Memory B cell (primary cell): ENCODE data around the gene DIP2C.
"Not testable (repeated sequence)": the region's sequence is repeated elsewhere in the genome, so short reads cannot be mapped to it uniquely, and the experiment has no call there.

Source experiments
- ATAC-seq: fragments of 150-1000 bp; cut with Tn5 transposase; 2 replicates; pipeline ENCODE4 v1.10.0; 2021; ENCODE audit warnings: low read depth, mild to moderate bottlenecking, moderate library complexity
- DNase-seq, 2 donors: peaks; one replicate each; pipeline ENCODE4 v3.0.0; 2022; ENCODE audit warnings: low spot score in 2 of 2
- H3K27ac Mint-ChIP-seq: one replicate; pipeline ENCODE4 v1.8.0; 2022; ENCODE audit warnings: mild to moderate bottlenecking, moderate library complexity, mixed read lengths
- H3K27me3 Mint-ChIP-seq: one replicate; pipeline ENCODE4 v1.8.0; 2022; ENCODE audit warnings: mixed read lengths
- H3K36me3 Mint-ChIP-seq: one replicate; pipeline ENCODE4 v1.8.0; 2022; ENCODE audit warnings: mild to moderate bottlenecking, mixed read lengths
- H3K4me1 Mint-ChIP-seq: one replicate; pipeline ENCODE4 v1.8.0; 2022; ENCODE audit warnings: mixed read lengths
- H3K4me3 Mint-ChIP-seq: one replicate; pipeline ENCODE4 v1.8.0; 2022; ENCODE audit warnings: mild to moderate bottlenecking, moderate library complexity, mixed read lengths
- H3K9me3 Mint-ChIP-seq: one replicate; pipeline ENCODE4 v1.8.0; 2022; ENCODE audit warnings: mixed read lengths

The DIP2C gene

DNA sequence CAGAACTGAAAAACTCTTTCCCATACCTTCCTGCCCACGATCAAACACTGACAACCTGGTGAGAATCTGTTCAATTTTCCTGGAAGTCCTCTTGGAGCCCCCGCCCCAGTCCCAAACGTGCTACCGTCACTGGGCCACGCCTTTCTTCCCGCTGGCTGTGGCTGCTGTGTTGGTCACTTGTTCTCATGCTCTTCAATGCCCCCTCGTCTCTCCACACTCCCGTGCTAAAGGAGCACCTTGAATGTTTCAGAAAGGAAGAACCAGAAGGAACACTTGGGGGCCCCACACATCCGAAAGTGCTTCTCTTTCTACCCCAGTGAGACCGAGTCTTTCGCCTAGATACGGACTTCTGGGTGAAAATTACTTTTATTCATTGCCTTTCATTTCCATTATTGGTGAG, 215.1 kb downstream of the DIP2C start:
- Mint-ChIP-seq H3K27ac (no peak overlapping the region), H3K4me1 (peaks cover 4% of the 10 kb centered on the region), H3K36me3 (peaks cover 15% of the 10 kb centered on the region)

DNA sequence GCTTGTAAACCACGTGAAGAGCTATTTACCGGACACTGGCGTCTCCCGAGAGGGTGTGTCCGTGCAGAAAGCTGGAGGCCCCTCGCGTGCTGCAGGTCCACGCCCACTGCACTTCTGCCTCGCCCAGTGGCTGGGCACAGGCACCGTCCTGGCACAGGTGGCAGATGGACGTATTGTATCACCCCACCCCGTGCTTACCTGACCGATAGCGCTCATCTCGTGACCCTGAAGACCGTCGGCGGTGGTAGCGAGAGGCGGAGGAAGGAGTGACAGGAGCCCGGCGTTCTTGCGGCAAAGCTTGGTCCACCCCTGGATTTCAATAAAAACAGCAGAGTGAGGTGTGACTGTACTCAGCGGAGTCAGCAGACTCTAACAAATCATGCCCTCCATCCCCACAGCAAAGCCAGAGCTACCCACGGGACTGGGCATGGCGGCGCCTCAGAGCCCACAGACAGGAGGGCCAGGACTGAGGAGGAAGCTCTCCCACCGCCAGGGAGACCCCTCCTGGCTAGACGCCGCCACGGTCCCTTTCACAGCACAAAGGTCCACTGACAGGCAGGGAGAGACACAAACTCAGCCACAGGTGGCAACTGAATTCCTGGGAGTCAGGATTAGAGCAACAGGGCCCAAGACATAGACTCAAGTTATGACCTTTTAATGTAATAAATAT, 217.1 kb downstream of the DIP2C start:
- Mint-ChIP-seq H3K27me3 (peaks cover 11% of the 10 kb centered on the region), H3K9me3 (peaks cover 3% of the 10 kb centered on the region), H3K27ac (no peak overlapping the region), H3K4me1 (peaks cover 4% of the 10 kb centered on the region), H3K4me3 (no peak overlapping the region), H3K36me3 (peaks cover 10% of the 10 kb centered on the region)
- no peak for ATAC-seq
- DNase-seq, result no peak

More for the DNA sequence above, 215.1 kb downstream of the DIP2C start:
- Mint-ChIP-seq H3K4me3 (no peak overlapping the region), H3K27me3 (peaks cover 12% of the 10 kb centered on the region), H3K9me3 (peaks cover 10% of the 10 kb centered on the region)
- no peak for ATAC-seq
- no peak for DNase-seq

DNA sequence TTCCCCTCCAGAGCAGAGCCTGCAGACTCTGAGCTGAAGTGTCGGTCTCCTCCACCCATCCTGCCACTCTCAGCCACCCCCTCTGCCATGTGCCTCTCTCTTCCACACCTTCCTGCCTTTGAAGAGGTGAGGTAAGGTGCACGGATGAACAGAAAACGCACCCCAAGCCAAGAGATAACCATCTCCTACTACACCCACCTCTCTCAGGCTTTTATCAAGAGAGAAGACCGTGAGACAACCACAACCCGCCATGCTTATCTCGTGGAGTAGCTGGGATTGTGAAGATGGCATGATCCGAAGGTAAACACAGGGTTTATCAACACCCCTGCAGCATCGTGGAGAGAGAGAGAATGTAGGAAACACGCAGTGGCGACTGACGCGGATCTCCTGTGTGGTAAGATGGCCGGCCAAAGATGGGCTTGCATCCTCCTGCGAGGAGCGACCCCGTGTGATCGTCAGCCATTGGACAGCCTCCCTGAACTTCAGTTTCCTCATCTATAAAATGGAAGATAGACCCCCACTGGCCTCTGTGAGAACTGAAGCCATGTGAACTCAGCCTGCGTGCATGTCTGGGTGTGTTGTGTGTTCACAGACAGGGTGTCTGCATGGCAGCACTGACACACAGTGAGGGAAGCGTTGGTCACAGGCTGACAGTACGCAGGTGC, 219.0 kb downstream of the DIP2C start:
- Mint-ChIP-seq H3K27ac (no peak overlapping the region), H3K4me3 (no peak overlapping the region), H3K36me3 (peaks cover 8% of the 10 kb centered on the region), H3K27me3 (peaks cover 9% of the 10 kb centered on the region), H3K9me3 (no peaks in the 10 kb centered on the region), H3K4me1 (no peaks in the 10 kb centered on the region)
- DNase-seq (no peak), ATAC-seq (no peak)

DNA sequence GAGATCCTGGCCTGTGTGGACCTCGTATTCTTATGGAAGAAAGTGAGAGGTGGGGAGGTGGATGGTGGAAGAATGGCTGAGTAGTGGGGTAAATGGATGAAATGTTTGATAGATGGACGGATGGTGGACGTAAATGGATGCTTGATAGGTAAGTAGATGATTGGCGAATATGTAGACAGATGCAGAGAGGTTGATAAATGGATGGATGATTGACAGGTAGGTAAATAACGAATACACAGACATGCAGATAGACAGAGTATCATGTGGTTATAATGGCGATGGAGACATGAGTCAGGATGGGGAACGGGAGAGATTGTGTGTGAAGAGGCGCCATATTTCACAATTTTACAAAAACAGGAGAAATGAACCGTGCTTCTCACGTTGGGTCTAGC, 219.5 kb downstream of the DIP2C start:
- ATAC-seq, result no peak
- H3K36me3 Mint-ChIP-seq, result peaks cover 8% of the 10 kb centered on the region
- H3K27me3 Mint-ChIP-seq, result peaks cover 9% of the 10 kb centered on the region
- H3K27ac Mint-ChIP-seq, result no peak overlapping the region
- no peaks in the 10 kb centered on the region for H3K9me3 Mint-ChIP-seq
- H3K4me1 Mint-ChIP-seq, result no peaks in the 10 kb centered on the region
- no peak for DNase-seq
- no peak overlapping the region for H3K4me3 Mint-ChIP-seq

DNA sequence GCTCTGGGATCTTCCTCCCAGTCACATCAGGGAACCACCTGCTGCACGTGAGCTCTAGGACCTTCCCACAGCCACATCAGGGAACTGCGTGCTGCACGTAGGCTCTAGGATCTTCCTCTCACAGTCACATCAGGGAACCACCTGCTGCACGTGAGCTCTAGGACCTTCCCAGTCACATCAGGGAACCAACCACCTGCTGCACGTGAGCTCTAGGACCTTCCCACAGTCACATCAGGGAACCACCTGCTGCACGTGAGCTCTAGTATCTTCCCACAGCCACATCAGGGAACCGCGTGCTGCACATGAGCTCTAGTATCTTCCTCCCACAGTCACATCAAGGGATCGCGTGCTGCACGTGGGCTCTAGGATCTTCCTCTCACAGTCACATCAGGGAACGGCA, 229.7 kb downstream of the DIP2C start:
- H3K27ac Mint-ChIP-seq, result no peak overlapping the region
- H3K4me1 Mint-ChIP-seq, result no peaks in the 10 kb centered on the region
- ATAC-seq (no peak), DNase-seq (no peak)
- peaks cover 5% of the 10 kb centered on the region for H3K9me3 Mint-ChIP-seq
- peaks cover 10% of the 10 kb centered on the region for H3K27me3 Mint-ChIP-seq
- no peak overlapping the region for H3K4me3 Mint-ChIP-seq
- peaks cover 5% of the 10 kb centered on the region for H3K36me3 Mint-ChIP-seq

DNA sequence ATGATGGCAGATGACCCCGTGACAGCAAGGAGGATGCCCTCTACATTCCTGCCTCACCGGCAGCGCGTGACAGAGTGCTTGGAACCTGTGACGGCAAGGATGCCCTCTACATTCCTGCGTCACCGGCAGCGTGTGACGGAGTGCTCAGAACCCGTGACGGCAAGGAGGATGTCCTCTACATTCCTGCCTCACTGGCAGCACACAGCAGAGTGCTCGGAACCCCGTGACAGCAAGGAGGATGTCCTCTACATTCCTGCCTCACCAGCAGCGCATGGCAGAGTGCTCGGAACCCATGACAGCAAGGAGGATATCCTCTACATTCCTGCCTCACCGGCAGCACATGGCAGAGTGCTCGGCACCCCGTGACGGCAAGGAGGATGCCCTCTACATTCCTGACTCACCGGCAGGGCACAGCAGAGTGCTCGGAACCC, 231.0 kb downstream of the DIP2C start:
- H3K4me3 Mint-ChIP-seq, result no peak overlapping the region
- no peaks in the 10 kb centered on the region for H3K4me1 Mint-ChIP-seq
- peaks cover 8% of the 10 kb centered on the region for H3K27me3 Mint-ChIP-seq
- no peak for DNase-seq
- ATAC-seq, result no peak
- H3K9me3 Mint-ChIP-seq, result peaks cover 3% of the 10 kb centered on the region
- peaks cover 3% of the 10 kb centered on the region for H3K36me3 Mint-ChIP-seq
- no peak overlapping the region for H3K27ac Mint-ChIP-seq

DNA sequence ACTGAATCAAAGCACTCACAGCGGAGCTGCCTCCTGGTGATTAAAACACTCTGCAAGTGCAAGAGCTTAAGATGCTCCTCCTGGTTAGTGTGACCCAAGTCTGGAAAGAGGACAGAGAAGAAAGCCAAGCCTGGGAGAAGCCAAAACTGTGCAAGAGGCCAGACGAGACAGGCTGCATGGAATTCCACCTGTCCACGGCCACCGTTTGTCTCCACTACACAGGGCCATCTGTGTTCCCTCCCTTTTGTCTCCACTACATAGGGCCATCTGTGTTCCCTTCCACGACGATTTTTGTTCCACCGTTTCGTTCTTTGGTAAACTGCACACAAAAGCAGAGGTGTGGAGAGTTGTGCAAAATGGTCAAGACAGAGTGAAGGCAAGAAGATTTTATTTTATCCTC, 233.0 kb downstream of the DIP2C start:
- Mint-ChIP-seq H3K4me3 (no peak overlapping the region), H3K36me3 (no peaks in the 10 kb centered on the region), H3K27me3 (peaks cover 10% of the 10 kb centered on the region), H3K9me3 (no peaks in the 10 kb centered on the region), H3K4me1 (peaks cover 2% of the 10 kb centered on the region), H3K27ac (no peak overlapping the region)
- DNase-seq (no peak), ATAC-seq (no peak)

DNA sequence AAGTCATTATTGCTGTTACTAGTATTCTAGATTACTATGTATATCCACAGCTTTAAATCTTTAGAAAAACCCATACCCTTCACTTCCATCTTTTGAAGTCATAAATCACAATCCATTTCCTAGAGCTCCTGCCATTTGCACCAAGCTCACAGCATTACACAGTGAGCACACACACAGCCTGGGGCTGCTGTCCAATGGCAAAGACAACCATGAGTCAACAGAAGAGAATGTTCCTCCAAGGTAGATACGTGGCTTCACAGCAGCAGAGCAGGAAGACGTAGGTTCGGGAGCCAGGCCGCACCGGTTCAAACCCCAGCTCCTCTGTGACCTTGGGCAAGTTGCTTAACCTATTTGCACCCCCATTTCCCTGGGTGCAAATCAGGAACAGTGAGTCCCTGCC, 234.6 kb downstream of the DIP2C start:
- Mint-ChIP-seq H3K36me3 (no peaks in the 10 kb centered on the region), H3K27ac (peak overlapping the region; percentile 15), H3K4me3 (no peak overlapping the region), H3K27me3 (peaks cover 8% of the 10 kb centered on the region), H3K4me1 (peaks cover 15% of the 10 kb centered on the region), H3K9me3 (no peaks in the 10 kb centered on the region)
- DNase-seq (no peak), ATAC-seq (no peak)

DNA sequence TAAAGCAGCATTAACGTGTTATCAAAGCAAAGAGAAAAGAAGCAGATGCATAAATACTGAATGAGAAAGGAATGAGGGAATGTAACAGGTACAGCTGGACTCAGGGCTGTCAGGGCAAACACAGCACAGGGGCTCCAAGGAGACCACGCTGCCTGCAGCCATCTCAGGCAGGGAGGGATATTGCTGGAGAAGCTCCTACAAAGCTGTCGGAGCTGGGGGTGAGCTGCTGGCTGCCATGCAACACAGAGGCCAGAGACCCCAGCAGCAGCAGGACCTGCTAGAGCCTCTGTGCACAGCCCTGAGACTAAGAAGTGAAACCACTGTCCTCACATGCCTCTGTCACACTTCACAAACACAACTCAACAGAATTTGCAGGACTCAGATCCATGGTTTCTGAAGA, 235.8 kb downstream of the DIP2C start:
- peaks cover 6% of the 10 kb centered on the region for H3K27me3 Mint-ChIP-seq
- no peak overlapping the region for H3K4me3 Mint-ChIP-seq
- H3K9me3 Mint-ChIP-seq, result no peaks in the 10 kb centered on the region
- H3K27ac Mint-ChIP-seq, result no peak overlapping the region
- ATAC-seq (no peak), DNase-seq (no peak)
- H3K36me3 Mint-ChIP-seq, result no peaks in the 10 kb centered on the region
- H3K4me1 Mint-ChIP-seq, result peaks cover 15% of the 10 kb centered on the region

DNA sequence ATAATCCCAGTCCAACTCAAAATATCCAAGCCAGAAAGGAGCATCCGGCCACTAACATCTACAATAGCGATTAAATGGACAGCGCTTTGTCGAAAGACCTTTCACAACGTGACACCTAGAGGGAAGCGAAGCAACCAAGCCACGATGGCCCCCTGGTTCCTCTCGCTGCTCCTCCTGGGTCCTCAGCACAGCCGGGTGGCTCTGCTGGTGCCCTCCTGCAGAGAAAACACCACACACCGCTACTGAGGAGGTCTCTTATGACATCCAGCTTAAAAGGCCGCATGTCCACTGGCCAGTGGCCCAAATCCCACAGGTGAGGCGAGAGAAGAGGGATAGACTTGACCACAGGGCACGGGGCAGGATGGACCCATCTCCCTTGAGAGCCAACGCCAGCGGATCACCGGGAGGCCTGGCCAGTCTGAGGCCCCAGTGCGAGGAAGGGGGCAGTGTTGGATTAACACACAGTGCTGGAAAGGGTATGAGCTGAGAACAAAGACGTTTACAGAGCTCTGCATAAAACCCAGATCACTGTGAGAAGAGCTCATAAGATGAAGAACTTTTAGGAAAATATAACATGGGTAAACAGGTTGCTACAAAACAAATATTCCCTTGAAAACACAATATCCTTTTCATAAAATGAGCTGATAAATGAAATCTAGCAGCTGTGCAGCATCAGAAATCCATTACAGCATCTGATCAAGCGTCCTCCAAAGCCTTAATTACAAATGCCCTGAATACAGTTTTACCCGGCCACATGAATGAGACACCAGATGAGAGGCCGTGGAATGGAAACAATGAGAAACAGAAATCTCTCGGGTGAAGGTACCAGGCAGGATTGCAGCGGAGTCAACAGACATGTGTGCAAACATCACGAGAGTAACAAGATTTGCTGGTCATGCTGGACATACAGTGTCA, 236.7 kb downstream of the DIP2C start:
- peaks cover 15% of the 10 kb centered on the region for H3K4me1 Mint-ChIP-seq
- no peak for ATAC-seq

DNA sequence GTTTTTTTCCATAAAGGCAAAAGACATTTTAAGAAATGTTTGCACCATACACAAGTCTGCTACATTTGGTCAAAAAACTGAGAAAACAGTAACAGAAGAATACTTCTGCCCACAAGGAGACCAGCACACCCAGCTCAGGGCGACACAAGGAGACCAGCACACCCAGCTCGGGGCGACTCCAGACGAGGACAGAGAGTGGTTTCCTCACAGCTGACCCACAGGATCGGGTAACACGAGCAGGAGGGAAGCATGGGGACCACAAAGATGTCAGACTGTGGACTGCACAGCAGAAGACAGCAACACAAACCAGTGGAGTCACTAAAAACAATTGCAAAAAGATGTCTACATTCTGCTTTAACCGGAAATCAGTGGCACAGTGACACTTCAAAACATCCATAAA, 237.6 kb downstream of the DIP2C start:
- no peak overlapping the region for H3K4me3 Mint-ChIP-seq
- DNase-seq, result no peak
- H3K27ac Mint-ChIP-seq, result no peak overlapping the region
- no peaks in the 10 kb centered on the region for H3K9me3 Mint-ChIP-seq
- no peaks in the 10 kb centered on the region for H3K36me3 Mint-ChIP-seq
- H3K27me3 Mint-ChIP-seq, result peaks cover 5% of the 10 kb centered on the region
- H3K4me1 Mint-ChIP-seq, result peaks cover 15% of the 10 kb centered on the region
- no peak for ATAC-seq

More for the DNA sequence above, 236.7 kb downstream of the DIP2C start:
- no peak overlapping the region for H3K4me3 Mint-ChIP-seq
- H3K36me3 Mint-ChIP-seq, result no peaks in the 10 kb centered on the region
- no peak overlapping the region for H3K27ac Mint-ChIP-seq
- H3K9me3 Mint-ChIP-seq, result no peaks in the 10 kb centered on the region
- H3K27me3 Mint-ChIP-seq, result peaks cover 6% of the 10 kb centered on the region
- no peak for DNase-seq

DNA sequence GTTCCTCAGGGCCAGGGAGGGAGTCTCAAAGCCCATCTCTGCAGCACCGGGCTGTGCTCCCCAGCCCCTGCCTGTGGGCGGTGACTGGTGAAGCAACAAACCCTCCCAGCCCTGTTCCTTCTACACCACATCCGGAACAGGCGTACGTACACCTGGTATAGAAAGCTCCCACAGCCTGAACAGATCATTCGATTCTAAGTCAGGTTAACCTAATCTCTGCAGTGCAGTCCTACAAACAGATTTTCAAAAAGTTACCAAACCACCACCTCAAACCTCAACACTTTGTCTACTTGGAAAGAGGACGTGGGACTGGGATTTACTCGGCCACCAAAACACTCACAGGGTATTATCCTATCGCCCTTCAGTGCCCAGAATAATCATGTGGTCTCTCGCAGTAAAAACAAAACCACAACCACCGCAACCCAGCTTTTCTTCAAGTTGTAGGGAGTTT, 238.4 kb downstream of the DIP2C start:
- Mint-ChIP-seq H3K4me3 (peak overlapping the region; percentile 76), H3K36me3 (no peaks in the 10 kb centered on the region), H3K27me3 (peaks cover 3% of the 10 kb centered on the region), H3K4me1 (peaks cover 15% of the 10 kb centered on the region), H3K9me3 (no peaks in the 10 kb centered on the region), H3K27ac (peak overlapping the region; percentile 77)
- ATAC-seq, result peak; percentile 98
- peak; percentile 31 to 34 for DNase-seq

DNA sequence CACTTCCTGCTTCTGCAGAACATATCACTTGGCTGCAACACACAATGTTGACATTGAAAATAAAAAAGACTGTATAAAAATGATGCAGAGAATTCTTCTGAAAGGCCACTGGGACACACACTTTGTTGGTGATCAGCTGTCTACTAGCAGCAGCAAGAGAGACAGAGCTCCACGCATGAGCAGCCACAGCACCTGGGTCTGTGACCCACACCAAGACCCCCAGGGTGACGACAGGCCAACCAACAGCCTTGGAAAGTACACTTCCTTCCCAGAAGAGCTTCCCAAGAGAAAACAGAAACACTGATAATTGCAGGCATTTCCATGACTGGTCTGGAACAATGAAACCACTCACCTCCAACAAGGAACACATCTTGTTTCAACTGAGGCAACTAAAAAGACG, 239.0 kb downstream of the DIP2C start:
- H3K9me3 Mint-ChIP-seq, result no peaks in the 10 kb centered on the region
- H3K4me1 Mint-ChIP-seq, result peaks cover 15% of the 10 kb centered on the region
- DNase-seq (no peak), ATAC-seq (peak; percentile 14)
- no peaks in the 10 kb centered on the region for H3K36me3 Mint-ChIP-seq
- peak overlapping the region; percentile 77 for H3K27ac Mint-ChIP-seq
- H3K27me3 Mint-ChIP-seq, result peaks cover 3% of the 10 kb centered on the region
- peak overlapping the region; percentile 76 for H3K4me3 Mint-ChIP-seq

DNA sequence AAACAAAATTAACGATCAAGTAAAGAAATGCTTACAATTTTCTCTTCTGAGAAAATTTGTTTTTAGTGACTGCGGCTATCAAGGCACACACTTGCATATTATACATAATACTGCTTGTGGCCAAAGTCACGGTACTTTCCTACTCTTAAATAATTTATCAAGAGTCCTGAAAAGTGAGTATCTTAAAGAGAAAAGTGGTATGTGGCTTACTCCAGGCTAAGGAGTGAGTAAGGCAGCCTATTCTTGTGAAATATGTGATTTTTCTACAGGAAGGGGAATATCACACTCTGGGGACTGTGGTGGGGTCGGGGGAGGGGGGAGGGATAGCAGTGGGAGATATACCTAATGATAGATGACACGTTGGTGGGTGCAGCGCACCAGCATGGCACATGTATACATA, 240.1 kb downstream of the DIP2C start:
- not testable (repeated sequence) for H3K36me3 Mint-ChIP-seq, H3K4me3 Mint-ChIP-seq, ATAC-seq, DNase-seq, H3K9me3 Mint-ChIP-seq, H3K27ac Mint-ChIP-seq, H3K27me3 Mint-ChIP-seq
- peaks cover 15% of the 10 kb centered on the region for H3K4me1 Mint-ChIP-seq
